Anterior cingulate cortex (tissue), 58 donors: ENCODE measurements around the gene ZNF445.
"Not testable (repeated sequence)": the region's sequence is repeated elsewhere in the genome, so short reads cannot be mapped to it uniquely, and the experiment has no call there.

ENCODE experiments used
- DNase-seq, 58 donors: peaks; one replicate each; lab custom pipeline; 2025; lab: John Stamatoyannopoulos, UW

Gene ZNF445

GRCh38 chr3:44478055-44478468 lies 592 bp upstream of the ZNF445 start:
- DNase-seq = peak in 3 of 58 donors; percentile 28 to 46 (median 43)

- DNase-seq = no peak
These were observed 533 bp downstream of the ZNF445 start for GRCh38 chr3:44476963-44477311.

DNA sequence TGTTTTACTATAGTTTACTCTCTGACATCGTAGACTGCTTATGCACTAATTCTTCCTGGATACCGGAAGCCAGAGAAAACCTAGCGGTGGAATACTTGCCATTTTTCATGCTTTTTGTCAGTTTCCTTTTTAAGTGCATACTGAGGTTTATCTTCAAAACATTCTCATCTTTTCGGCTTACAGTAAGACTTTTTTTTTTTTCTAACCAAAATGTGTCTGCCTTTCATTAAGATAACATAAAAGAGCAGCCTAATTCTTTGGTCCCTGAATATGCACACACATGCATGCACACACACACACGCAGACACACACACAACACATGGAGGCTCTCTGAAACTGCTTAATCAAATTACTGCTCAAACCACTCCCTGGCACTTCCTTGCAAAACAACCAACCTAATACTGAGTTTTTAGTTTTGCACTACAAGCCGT lies 1.3 kb downstream of the ZNF445 start:
- DNase-seq = no peak

- not testable (repeated sequence) for DNase-seq
These were observed 2.6 kb downstream of the ZNF445 start for GRCh38 chr3:44474886-44475285.

GRCh38 chr3:44470430-44470829 lies 7.0 kb downstream of the ZNF445 start:
- DNase-seq = no peak

DNA sequence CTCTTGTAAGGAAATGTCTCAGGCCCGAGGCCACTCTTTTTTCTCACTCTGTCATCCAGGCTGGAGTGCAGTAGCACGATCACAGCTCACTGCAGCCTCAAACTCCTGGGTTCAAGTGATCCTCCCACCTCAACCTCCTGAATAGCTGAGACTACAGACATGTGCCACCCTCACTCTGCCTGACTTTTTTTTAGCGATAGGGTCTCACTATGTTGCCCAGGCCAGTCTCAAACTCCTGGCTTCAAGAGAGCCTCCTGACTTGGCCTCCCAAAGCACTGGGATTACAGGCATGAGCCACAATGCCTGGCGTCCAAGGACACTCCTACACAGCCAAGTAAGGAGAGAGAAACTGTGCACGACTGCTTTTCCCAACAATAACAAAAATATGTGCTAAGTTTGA lies 7.6 kb downstream of the ZNF445 start:
- DNase-seq = no peak

- peak in 1 of 58 donors; percentile 11 for DNase-seq
These were observed 8.6 kb downstream of the ZNF445 start for GRCh38 chr3:44468572-44469520.

DNA sequence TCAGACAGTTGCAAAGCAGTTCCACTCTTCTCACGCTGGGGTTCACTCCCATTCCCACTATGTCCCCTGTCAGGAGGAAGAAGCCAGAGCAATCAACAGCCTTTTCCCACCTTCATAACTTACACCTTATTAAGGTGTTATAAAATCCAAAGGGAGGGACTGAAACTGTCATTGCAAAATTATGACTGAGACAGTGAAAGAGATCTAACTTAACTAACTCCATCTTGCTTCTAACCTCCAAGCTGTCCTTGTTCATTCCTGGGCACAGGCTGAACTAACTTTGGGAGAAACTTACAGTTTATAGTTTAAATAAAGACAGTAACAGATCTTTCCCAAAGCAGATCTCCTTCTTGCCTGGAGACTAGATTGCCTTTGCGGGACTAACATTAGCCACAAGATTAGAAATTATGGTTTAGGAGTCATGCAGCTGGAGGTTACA lies 9.4 kb downstream of the ZNF445 start:
- DNase-seq = not testable (repeated sequence)

DNA sequence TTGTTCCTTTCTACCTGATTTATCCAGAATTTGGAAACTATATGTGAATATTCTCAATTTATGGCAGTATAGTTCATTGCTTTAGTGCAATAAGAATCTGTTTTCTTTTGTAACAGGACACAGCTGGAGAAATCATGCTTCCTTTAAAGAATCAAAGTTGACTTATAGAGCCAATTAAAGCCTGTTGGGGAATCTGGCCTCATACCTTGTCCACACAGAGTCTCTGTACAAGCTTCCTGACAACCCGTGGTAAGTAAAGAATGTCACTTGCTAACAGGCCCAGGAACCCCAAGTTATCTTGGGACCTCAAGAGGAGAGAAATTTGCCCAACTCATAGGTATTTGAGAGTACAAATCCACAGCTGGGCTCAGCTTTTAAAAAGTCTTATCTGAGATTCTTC lies 10.2 kb downstream of the ZNF445 start:
- no peak for DNase-seq

GRCh38 chr3:44464920-44465319 lies 12.6 kb downstream of the ZNF445 start:
- DNase-seq = not testable (repeated sequence)

- DNase-seq = no peak
These were observed 13.0 kb downstream of the ZNF445 start for GRCh38 chr3:44464509-44464908.

- not testable (repeated sequence) for DNase-seq
These were observed 17.4 kb downstream of the ZNF445 start for GRCh38 chr3:44460050-44460449.

DNA sequence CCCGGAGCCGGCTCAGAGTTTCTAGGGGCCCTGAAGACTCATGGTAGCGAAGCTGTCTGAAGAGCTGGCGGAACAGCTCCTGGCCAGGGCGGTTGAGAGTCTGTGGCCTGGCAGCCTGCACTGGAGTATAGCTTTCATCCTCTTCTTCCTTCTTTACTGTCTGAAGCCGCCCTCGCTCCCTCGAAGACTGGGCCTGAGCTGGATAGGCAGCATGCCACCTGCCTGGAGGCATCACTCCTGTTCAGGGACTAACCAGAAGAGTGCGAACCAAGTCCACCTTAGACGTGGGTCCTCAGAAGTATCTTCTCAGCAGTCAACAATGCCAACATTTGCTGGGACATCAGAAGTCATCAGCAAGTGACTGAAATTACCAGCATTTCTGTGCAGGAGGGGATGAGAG lies 22.2 kb downstream of the ZNF445 start:
- DNase-seq = no peak

DNA sequence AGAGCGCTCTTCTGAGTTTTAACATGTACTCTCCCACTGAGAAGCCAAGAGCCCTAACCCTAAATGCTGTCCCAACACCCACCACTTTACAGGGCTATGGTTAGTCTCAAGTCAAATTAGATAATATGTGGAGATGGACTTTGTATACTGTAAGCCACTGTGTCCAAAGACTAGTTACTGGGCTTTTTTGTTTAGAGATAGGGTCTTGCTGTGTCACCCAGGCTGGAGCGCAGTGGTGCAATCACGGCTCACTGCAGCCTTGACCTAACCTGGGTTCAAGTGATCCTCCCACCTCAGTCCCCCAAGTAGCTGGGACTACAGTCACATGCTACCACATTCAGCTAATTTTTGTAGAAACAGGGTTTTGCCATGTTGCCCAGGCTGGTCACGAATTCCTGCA lies 23.2 kb downstream of the ZNF445 start:
- DNase-seq = no peak

DNA sequence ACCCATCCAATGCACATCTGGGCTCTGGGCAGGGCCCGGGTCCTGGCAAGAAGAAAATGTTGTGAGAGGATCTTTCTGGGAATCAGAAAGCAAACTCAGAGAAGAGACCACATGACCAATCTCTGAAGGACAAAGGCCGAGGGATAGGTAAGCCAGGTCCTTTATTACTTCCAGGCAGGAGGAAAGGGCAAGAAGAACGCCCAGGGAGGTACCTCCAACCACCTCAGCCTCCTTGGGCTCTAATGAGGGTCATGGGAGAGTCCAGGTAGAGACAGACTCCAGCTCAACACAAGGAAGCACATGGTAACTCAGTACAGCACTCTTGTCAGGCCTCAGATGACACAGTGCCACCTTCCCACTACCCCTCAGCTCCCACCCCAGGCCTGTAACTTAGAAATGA lies 26.0 kb downstream of the ZNF445 start:
- no peak for DNase-seq

DNA sequence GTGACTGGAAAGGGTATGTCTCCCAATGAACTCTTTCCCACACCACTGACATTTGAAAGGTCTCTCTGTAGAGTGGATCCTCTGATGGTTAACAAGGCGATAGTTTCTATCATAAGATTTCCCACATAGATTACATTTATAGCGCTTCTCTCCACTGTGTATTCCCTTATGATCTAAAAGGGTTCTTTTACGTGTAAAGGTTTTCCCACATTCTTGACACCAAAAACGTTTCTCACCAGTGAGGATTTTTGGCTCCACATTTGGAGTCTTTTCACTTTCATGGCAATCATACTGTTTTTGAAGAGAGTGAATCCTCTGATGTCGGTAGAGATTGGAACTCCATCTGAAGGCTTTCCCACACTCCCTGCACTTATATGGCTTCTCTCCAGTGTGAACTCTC lies 30.5 kb downstream of the ZNF445 start:
- no peak for DNase-seq

GRCh38 chr3:44445786-44446185 lies 31.7 kb downstream of the ZNF445 start:
- DNase-seq = no peak

DNA sequence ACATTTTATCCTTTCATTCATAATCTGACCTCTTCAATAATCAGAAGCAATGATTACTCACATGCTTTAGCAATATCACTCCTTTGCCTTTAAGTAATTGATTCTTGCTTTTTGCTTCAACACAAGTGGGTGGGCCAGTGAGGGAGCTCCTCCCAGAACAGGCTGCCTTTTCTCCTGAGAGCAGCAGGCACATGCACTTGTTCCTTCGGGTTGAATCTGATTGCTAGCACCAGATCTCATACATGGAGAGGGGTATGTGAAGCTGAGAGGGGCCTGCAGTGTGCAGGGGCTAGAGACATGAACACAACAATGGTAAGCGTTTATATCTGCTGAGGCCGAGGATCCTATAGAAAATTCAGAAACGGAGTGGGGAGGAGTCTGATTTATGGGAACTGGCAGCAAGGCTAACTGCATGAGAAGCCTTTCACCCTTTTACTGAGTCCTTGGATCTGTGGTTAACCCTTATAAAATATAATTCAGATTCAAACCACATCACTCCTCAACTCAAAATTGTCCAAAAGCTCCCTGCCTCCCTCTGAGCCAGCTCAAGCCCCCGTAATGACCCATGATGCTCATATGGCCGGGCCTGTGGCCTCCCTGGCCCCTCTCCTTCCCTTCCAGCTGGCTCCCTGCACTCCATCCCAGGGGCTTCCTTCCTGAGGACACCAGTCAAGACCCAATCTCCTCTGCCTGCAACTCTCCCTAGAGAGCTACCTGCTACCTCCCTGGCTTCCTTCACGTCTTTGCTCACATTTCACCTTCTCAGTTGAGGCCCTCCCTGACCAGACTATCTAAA lies 32.4 kb downstream of the ZNF445 start:
- DNase-seq = no peak

DNA sequence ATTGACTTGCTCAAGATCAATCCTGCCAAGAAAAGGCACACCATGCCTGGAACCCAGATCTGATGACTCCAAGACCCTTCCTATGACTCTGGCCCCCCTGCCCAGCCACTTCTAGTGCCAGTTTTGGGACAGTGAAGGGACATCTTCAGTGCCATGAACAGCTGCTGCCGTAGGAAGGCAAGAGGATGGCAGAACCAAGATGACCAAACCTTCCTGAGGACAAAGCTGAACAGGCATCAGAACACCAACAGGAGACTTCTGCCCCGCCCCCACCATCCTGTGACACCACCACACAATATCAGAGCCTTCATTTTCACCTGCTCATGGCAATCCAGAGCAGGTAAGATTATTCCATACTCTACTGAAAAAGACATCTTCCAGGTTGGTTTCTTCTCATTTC lies 33.0 kb downstream of the ZNF445 start:
- DNase-seq = no peak

DNA sequence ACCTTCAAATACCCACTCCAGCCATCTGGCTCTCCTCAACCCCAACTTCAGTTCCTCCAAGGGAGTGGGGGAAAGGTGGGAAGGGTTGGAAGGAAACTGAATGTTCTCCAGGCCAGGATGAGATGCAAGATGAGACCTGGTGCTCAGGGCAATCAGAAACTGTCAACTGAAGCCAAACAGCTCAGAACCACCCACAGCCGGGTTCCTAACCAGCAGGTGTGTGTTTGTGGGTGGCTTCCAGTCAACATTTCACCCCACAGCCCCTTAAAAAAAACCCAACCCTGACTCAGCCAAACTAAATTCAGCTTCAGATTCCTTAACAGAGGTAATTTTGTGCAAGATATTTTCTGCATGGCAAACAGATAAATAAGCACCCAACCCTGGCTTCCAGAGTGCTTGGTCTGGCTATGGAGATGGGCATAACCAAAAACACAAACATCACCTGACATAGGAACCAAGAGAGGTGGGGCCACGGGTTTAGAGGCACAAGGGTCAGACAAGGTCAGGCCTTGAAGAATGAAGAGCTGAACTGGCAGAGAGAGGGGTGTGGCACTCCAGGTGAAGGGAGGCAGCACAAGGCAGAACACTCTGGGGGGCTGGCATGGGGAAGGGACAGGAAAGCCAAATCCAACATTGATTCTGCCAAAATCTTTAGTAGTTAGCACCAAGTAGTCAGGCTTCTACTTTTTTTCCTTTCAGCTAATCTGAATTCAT lies 34.7 kb downstream of the ZNF445 start:
- DNase-seq = no peak
